Measurements from ENCODE around the gene CCDC15. TPM values are rescaled to one million over a fixed set of nuclear protein-coding genes. Genes with fewer than 3 reads are reported as not detected.

CCDC15 gene
- total RNA-seq, 5 donors from 2014 or later (not counting 1 experiment from before 2014, with no cell fraction given) = 1.4 to 3.4 (median 2.1) TPM

DNA sequence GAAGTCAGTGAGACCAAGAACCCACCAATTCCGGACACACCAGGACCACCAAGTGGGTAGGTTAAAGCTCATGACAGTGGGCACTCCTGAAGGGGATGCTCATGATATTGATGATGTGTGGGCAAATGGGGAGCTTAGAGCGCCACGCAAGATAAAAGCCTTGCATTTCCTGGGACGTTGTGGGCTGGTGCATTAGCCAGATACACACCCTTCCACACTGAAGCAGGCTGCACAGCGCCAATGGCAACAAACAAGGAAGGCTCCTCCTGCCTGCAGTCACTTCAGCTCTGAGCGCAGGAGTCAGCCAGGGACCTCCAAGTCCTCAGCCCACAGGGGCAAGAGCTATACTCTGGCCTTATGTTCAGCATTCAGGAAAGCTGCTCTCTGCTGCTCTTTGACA is 136.8 kb downstream of the CCDC15 start:
- no peak overlapping the region for H3K4me3 ChIP-seq (ENCODE audit: control insufficient read depth in 1 of 2, extremely low read depth in 1 of 2, low read length in 1 of 2)
- Mint-ChIP-seq H3K36me3 (peaks cover 5% of the 10 kb centered on the region), H3K27me3 (no peaks in the 10 kb centered on the region), H3K9me3 (no peaks in the 10 kb centered on the region), H3K4me3 (no peak overlapping the region), H3K4me1 (peaks cover 0 to 5% (median 3%) of the 10 kb centered on the region in 3 donors), H3K27ac (no peak overlapping the region)
- no peak overlapping the region for H3K27ac ChIP-seq (ENCODE audit: low read length)
- no peaks in the 10 kb centered on the region for H3K4me1 ChIP-seq (ENCODE audit: control insufficient read depth in 1 of 2, extremely low read depth in 1 of 2, insufficient read depth in 2 of 2, low read length in 2 of 2)
- DNase-seq (no peak), ATAC-seq (replicated peaks in 1 of 4) (no peak)
- WGBS (ENCODE audit: insufficient coverage) = 67% methylated on average over 4 of the region's 6 CpGs
- ChIA-PET CTCF (interaction anchor here (0.7 to 2.0 kb wide), 6 partner anchors 12 to 53 kb away, joined by 3 to 15 read pairs (median 4); partner anchors contain the start of gene TMEM218 (in 1 of the 2)), POLR2A (interaction anchor here in 1 of 2 donors (0.5 to 0.6 kb wide), 2 partner anchors 32 to 295 kb away, joined by 3 read pairs; no protein-coding TSS in a partner anchor)
- H3K36me3 ChIP-seq (ENCODE audit: control insufficient read depth in 2 of 2, extremely low read depth in 1 of 2, insufficient read depth in 1 of 2, low read length in 1 of 2) = peaks cover 0 to 11% of the 10 kb centered on the region in 2 donors
- no peaks in the 10 kb centered on the region for H3K27me3 ChIP-seq (replicated peaks in 1 of 2; ENCODE audit: control insufficient read depth in 2 of 2, extremely low read depth in 1 of 2, insufficient read depth in 2 of 2, low read length in 1 of 2)
- no peaks in the 10 kb centered on the region for H3K9me3 ChIP-seq

Other genes starting within 250 kb of the CCDC15 start
- 10 to 100 TPM in 1 of 5 donors, 1 to 10 TPM in 1, under 1 TPM in 3; 0.26 to 11.0 (median 0.89) TPM for gene NRGN, start 214.3 kb upstream of the CCDC15 start, total RNA-seq
- 1 to 10 TPM in 2 of 5 donors, under 1 TPM in 3; 0.66 to 1.6 (median 0.98) TPM for gene VSIG2, start 201.9 kb upstream of the CCDC15 start, total RNA-seq
- gene ESAM, start 191.9 kb upstream of the CCDC15 start, total RNA-seq = 1 to 10 TPM; 1.2 to 3.5 (median 2.5) TPM
- gene MSANTD2, start 153.8 kb upstream of the CCDC15 start, total RNA-seq = 10 to 100 TPM; 10.1 to 25.2 (median 19.9) TPM
- 10 to 100 TPM; 10.2 to 24.7 (median 17.7) TPM for gene ROBO3, start 88.8 kb upstream of the CCDC15 start, total RNA-seq
- gene ROBO4, start 56.3 kb upstream of the CCDC15 start, total RNA-seq = under 1 TPM in 3 of 5 donors, not detected in 2; 0.41 to 0.59 (median 0.50) TPM
- not detected for gene HEPN1, start 35.0 kb upstream of the CCDC15 start, total RNA-seq
- gene HEPACAM, start 18.2 kb upstream of the CCDC15 start, total RNA-seq = not detected
- 1 to 10 TPM in 3 of 5 donors, under 1 TPM in 2; 0.14 to 1.5 (median 1.1) TPM for gene SLC37A2, start 109.1 kb downstream of the CCDC15 start, total RNA-seq
- gene TMEM218, start 157.4 kb downstream of the CCDC15 start, total RNA-seq = 10 to 100 TPM; 10.3 to 18.9 (median 14.8) TPM
- gene PKNOX2, start 210.5 kb downstream of the CCDC15 start, total RNA-seq = under 1 TPM in 1 of 5 donors, not detected in 4; 0.55 TPM